Ovary (tissue), 3 donors: ENCODE measurements around the gene PRDM15.

Experiments
- POLR2A ChIP-seq: fragments of 450-650 bp; IDR thresholded peaks from one replicate; pipeline ENCODE4 v1.6.1; 2017; ENCODE audit warnings: antibody characterized with exemption, mild to moderate bottlenecking, moderate library complexity
- TF ChIP-seq, protein P1 (sequence below), 3 donors: fragments of 450-650 bp in 2 of 3; fragments of 200-600 bp in 1 of 3; IDR thresholded peaks; one replicate each; pipeline versions ENCODE4 v1.5.1 to v1.8.0; 2016 to 2022; ENCODE audit warnings: antibody characterized with exemption in 3 of 3, mild to moderate bottlenecking in 1 of 3
- donor health status: DM: no; HTN: no; CAD: no.

DNA sequence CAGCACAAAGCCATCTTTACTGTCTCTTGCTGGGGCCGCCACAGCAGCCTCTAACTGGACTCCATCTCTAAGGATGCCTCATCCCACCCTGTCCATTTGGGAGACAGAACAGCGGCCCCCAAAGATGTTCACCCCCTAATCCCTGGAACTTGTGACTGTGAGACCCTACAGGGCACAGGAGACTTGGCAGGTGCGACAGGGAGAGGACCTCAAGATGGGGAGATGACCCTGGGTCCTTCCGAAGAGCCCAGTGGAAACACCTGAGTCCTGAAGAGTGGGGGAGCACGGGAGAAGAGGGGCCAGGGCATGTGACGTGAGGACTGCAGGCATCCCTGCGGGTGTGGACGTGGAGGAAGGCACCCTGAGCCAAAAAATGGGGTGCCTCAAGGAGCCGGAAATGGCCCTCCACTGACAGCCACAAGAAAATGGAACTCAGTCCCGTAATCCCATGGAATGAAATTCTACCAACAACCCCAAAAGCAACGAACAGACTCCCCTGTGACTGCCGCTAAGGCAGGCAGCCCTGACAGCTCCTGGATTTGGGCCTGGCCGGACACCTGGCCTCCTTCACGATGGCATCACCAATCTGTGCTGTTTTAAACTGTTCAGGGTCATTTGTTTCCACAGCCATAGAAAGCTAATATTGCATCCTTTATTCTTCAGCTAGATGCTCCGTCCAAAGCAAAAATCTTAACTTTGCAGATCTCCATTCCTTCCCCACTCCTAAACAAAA is 40.7 kb upstream of the PRDM15 start:
- TF ChIP-seq, protein P1, sequence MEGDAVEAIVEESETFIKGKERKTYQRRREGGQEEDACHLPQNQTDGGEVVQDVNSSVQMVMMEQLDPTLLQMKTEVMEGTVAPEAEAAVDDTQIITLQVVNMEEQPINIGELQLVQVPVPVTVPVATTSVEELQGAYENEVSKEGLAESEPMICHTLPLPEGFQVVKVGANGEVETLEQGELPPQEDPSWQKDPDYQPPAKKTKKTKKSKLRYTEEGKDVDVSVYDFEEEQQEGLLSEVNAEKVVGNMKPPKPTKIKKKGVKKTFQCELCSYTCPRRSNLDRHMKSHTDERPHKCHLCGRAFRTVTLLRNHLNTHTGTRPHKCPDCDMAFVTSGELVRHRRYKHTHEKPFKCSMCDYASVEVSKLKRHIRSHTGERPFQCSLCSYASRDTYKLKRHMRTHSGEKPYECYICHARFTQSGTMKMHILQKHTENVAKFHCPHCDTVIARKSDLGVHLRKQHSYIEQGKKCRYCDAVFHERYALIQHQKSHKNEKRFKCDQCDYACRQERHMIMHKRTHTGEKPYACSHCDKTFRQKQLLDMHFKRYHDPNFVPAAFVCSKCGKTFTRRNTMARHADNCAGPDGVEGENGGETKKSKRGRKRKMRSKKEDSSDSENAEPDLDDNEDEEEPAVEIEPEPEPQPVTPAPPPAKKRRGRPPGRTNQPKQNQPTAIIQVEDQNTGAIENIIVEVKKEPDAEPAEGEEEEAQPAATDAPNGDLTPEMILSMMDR (IDR thresholded peaks at IDR 0.05) = no peak
- TF ChIP-seq POLR2A = no peak
